Stomach (tissue), 9 donors: ENCODE data around the gene EEF1A2. TPM values are rescaled to one million over a fixed set of nuclear protein-coding genes. Genes with fewer than 3 reads are reported as not detected.
A peak's percentile ranks its signal among the peaks of the same experiment; 100 is the strongest.

Experiments
- DNase-seq, 2 donors: peaks; one replicate each; pipeline versions ENCODE4 v3.0.0 to v3.0.0-alpha.2; 2013 to 2019
- H3K27ac ChIP-seq, 5 donors: fragments of 200-600 bp in 4 of 5; sonication (generic) in 4 of 5; one replicate each; pipeline ENCODE4 v1.5.1; 2013 to 2019; ENCODE audit warnings: mild to moderate bottlenecking in 1 of 5, moderate library complexity in 1 of 5
- H3K27me3 ChIP-seq, 3 donors: fragments of 200-600 bp; sonication (generic); one replicate each; pipeline ENCODE4 v1.5.1; 2017 to 2019; ENCODE audit warnings: mixed run types in 1 of 3
- H3K36me3 ChIP-seq, 4 donors: fragments of 200-600 bp; sonication (generic); 1 replicate in 3 of 4; 2 replicates in 1 of 4; pipeline ENCODE4 v1.5.1; 2016 to 2019
- H3K4me1 ChIP-seq, 4 donors: fragments of 200-600 bp; sonication (generic); one replicate each; pipeline ENCODE4 v1.5.1; 2016 to 2019
- H3K4me3 ChIP-seq, 4 donors: fragments of 200-600 bp; sonication (generic) in 3 of 4; one replicate each; pipeline ENCODE4 v1.5.1; 2016 to 2019; ENCODE audit warnings: mild to moderate bottlenecking in 1 of 4
- H3K9me3 ChIP-seq, 4 donors: fragments of 200-600 bp; sonication (generic); one replicate each; pipeline ENCODE4 v1.5.1; 2016 to 2019
- CTCF ChIP-seq, 7 experiments: fragments of 450-650 bp in 4 of 7; fragments of 200-600 bp in 3 of 7; sonication (generic) in 3 of 7; IDR thresholded peaks; one replicate each; pipeline ENCODE4 v1.5.1; 2016 to 2019; ENCODE audit warnings: antibody characterized with exemption in 7 of 7, control low read depth in 2 of 7, mild to moderate bottlenecking in 1 of 7
- EP300 ChIP-seq: sonication (generic); formaldehyde crosslinking; IDR thresholded peaks from one replicate; pipeline ENCODE4 v1.6.1; 2017; ENCODE audit warnings: antibody characterized with exemption
- POLR2A ChIP-seq, 4 donors: fragments of 450-650 bp; IDR thresholded peaks; one replicate each; pipeline ENCODE4 v1.6.1; 2016; ENCODE audit warnings: antibody characterized with exemption in 4 of 4, control low read depth in 2 of 4, mild to moderate bottlenecking in 1 of 4, moderate library complexity in 1 of 4
- POLR2AphosphoS5 ChIP-seq, 3 donors: sonication (generic); formaldehyde crosslinking; IDR thresholded peaks; one replicate each; pipeline ENCODE4 v1.6.1; 2016; ENCODE audit warnings: antibody characterized with exemption in 3 of 3
- WGBS, 5 donors: extraction: QIAGEN DNeasy Blood & Tissue Kit in 3 of 5; methylation state at CpG; one replicate each; pipeline versions ENCODE4 v1.1.5 to v1.1.7; 2013 to 2018; 5-methylcytosine and 5-hydroxymethylcytosine counted together
- intact Hi-C: fragments of 100-400 bp; cut with DNase I; formaldehyde crosslinking; loops from one replicate; pipeline ENCODE4 v1.15.1; 2023; ENCODE audit warnings: low total_unique reads
- polyA plus RNA-seq, 3 donors: library from polyadenylated mRNA; stranded (reverse); fragments of 200-250 nt; gene quantifications; one replicate each; pipeline ENCODE4 v1.2.3, GENCODE V29; 2013
- total RNA-seq, 5 donors: library from RNA; depleted of rRNA; stranded (reverse); fragments of >200 nt; gene quantifications; one replicate each; pipeline versions ENCODE4 v1.1.0 to v1.2.3, GENCODE V29; 2014 to 2016
- donor health status: healthy with polysubstance abuse.
- donor health status: Bipolar disorder and iron deficiency.
- donor health status: healthy.

Gene EEF1A2
- total and polyA plus RNA-seq, 8 donors: 0.58 to 64.8 (median 23.8) TPM; not detected in 1

- intact Hi-C loops: no loop called here
- no peaks in the 10 kb centered on the region for H3K36me3 ChIP-seq
- peak overlapping the region; percentile 44 to 56 (median 48) for H3K4me3 ChIP-seq
- WGBS, 5 donors: 8 to 38% (median 9%) methylated on average over 7 to 48 of the region's 48 CpGs
- peak in 1 of 2 donors; percentile 54 for DNase-seq
- H3K27me3 ChIP-seq: peaks cover 11 to 93% (median 64%) of the 10 kb centered on the region in 3 donors
- TF ChIP-seq EP300 (no peak), POLR2A (IDR thresholded peaks at IDR 0.05) (no peak), POLR2AphosphoS5 (IDR thresholded peaks at IDR 0.05) (no peak)
- peaks cover 0 to 7% (median 3%) of the 10 kb centered on the region in 4 donors for H3K9me3 ChIP-seq
- H3K27ac ChIP-seq: no peak overlapping the region
- H3K4me1 ChIP-seq: peaks cover 26 to 43% (median 41%) of the 10 kb centered on the region in 4 donors
Observed at GRCh38 chr20:63499338-63499969, 571 bp upstream of the EEF1A2 start.

- peak overlapping the region; percentile 44 to 56 (median 48) for H3K4me3 ChIP-seq
- H3K36me3 ChIP-seq: no peaks in the 10 kb centered on the region
- H3K27ac ChIP-seq: peak overlapping the region in 1 of 5 donors; percentile 24
- H3K4me1 ChIP-seq: peaks cover 26 to 43% (median 41%) of the 10 kb centered on the region in 4 donors
- peak; percentile 61 to 67 for DNase-seq
- H3K9me3 ChIP-seq: no peaks in the 10 kb centered on the region
- intact Hi-C loops: no loop called here
- H3K27me3 ChIP-seq: peaks cover 11 to 89% (median 64%) of the 10 kb centered on the region in 3 donors
- 3 to 9% (median 5%) methylated on average over 18 to 58 of the region's 60 CpGs for WGBS, 5 donors
- TF ChIP-seq POLR2A (IDR thresholded peaks at IDR 0.05) (no peak), POLR2AphosphoS5 (IDR thresholded peaks at IDR 0.05) (no peak), EP300 (no peak), CTCF (IDR thresholded peaks at IDR 0.05) (no peak)
Observed at GRCh38 chr20:63497946-63498935, 642 bp downstream of the EEF1A2 start.

- WGBS, 5 donors: 52 to 65% (median 64%) methylated on average over 15 to 20 of the region's 20 CpGs
- H3K27ac ChIP-seq: no peak overlapping the region
- intact Hi-C loops: no loop called here
- no peaks in the 10 kb centered on the region for H3K36me3 ChIP-seq
- H3K4me1 ChIP-seq: peaks cover 26 to 43% (median 41%) of the 10 kb centered on the region in 4 donors
- H3K4me3 ChIP-seq: peak overlapping the region in 2 of 4 donors; percentile 50 to 56
- no peaks in the 10 kb centered on the region for H3K9me3 ChIP-seq
- TF ChIP-seq POLR2AphosphoS5 (IDR thresholded peaks at IDR 0.05) (no peak), EP300 (no peak), POLR2A (IDR thresholded peaks at IDR 0.05) (no peak), CTCF (IDR thresholded peaks at IDR 0.05) (no peak)
- peaks cover 11 to 80% (median 57%) of the 10 kb centered on the region in 3 donors for H3K27me3 ChIP-seq
- no peak for DNase-seq
Observed at GRCh38 chr20:63497138-63497945, 1.5 kb downstream of the EEF1A2 start.

DNA sequence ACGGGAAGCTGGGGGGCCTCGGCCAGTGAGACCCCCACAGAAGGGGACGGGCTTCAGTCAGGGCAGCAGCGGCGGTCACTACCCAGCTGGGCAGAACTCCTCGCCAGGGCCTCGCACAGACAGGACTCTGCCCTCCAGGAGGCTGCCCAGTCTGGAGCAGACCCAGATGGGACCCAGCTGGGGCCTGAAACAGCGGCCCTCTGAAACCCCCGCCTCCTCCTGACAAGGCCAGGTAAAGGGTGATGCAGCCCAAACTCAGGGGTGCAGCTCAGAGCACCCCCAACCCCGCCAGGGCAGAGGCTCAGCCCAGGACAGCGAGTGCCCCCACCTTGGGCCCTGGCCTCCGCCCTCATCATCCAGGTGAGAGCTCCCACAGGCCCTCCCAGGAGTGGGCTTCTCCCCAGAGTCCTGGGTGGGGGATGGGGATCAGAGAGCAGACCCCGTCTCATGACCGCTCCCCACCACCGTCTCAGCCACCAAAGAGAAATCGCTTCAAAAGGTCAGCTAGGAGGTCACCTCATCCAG, 2.2 kb downstream of the EEF1A2 start:
- Histone ChIP-seq H3K27me3 (peaks cover 11 to 74% (median 51%) of the 10 kb centered on the region in 3 donors), H3K36me3 (no peaks in the 10 kb centered on the region), H3K4me3 (peak overlapping the region; percentile 32 to 43 (median 40)), H3K9me3 (no peaks in the 10 kb centered on the region), H3K27ac (peak overlapping the region in 1 of 5 donors; percentile 0), H3K4me1 (peaks cover 26 to 39% (median 37%) of the 10 kb centered on the region in 4 donors)
- DNase-seq: no peak
- intact Hi-C loops: no loop called here
- 53 to 66% (median 61%) methylated on average over 8 to 16 of the region's 16 CpGs for WGBS, 5 donors
- no peak for TF ChIP-seq EP300
- TF ChIP-seq POLR2AphosphoS5 (IDR thresholded peaks at IDR 0.05): no peak
- TF ChIP-seq CTCF (IDR thresholded peaks at IDR 0.05): no peak
- TF ChIP-seq POLR2A (IDR thresholded peaks at IDR 0.05): no peak
